ENCODE measurements around the gene CSNK2A2.

The CSNK2A2 gene

DNA sequence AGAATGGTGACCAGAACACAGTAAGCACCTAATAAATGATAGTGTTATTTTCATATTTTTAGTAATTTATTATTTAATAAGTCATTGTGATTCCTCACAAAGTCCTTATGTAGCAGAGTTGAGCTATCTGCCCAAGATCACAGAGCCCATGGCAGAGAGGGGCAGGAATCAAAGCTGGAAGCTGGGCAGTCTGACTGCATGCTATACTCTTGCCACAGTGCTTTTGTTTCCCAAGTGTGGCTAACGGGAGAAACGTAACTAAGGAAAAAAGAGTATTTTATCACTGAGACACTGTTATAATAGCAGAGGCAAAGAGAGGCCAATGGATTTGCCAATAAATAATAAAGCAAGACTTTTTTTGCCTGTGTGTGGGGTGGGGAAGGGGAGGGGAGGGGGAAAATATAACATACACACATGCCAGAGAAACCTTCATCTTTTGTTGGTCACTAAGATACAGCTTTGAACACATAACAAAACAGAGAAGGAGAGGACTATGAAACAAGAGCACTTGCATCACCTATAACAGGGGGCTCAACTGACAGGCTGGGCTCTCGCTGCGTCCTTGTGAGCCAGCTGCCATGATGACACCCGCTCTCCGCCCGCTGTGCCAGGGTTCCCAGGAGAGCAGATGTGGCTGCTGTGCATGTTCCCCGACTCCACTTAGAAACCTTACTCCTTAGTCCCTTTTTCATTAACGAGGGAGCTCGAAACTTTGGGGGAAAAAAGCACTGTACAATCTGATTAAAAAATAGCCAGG is 10.1 kb downstream of the CSNK2A2 start:
- Histone ChIP-seq H3K9me3 (no peaks in the 10 kb centered on the region), H3K27me3 (ENCODE audit: low read depth) (no peaks in the 10 kb centered on the region), H3K4me1 (no peaks in the 10 kb centered on the region), H3K4me3 (no peak overlapping the region), H3K36me3 (replicated peaks) (peaks cover 88% of the 10 kb centered on the region)
- no peak for DNase-seq (ENCODE audit: low spot score in 2 of 2)
- in situ Hi-C loops (cut with MboI; ENCODE audit: low sequenced_read_pairs): no loop called here

DNA sequence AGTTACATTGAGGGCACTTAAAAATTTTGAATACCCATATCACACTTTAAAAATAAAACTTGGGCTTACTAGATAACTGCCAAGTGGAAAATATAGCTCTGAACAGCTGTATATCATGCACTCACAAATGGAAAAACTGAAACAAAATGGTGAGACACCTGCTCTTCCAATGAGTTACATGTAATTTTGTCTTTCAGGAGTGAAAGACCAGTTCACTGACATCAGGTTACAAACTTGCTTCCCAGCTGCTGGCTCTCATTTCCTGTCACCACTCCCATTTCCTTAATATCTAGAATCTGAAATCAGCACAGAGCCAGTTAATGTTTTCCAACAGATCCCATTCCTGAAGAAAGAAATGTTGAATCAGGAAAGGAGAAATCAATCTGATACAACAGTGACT is 10.8 kb downstream of the CSNK2A2 start:
- peaks cover 85% of the 10 kb centered on the region for H3K36me3 ChIP-seq (replicated peaks)

DNA sequence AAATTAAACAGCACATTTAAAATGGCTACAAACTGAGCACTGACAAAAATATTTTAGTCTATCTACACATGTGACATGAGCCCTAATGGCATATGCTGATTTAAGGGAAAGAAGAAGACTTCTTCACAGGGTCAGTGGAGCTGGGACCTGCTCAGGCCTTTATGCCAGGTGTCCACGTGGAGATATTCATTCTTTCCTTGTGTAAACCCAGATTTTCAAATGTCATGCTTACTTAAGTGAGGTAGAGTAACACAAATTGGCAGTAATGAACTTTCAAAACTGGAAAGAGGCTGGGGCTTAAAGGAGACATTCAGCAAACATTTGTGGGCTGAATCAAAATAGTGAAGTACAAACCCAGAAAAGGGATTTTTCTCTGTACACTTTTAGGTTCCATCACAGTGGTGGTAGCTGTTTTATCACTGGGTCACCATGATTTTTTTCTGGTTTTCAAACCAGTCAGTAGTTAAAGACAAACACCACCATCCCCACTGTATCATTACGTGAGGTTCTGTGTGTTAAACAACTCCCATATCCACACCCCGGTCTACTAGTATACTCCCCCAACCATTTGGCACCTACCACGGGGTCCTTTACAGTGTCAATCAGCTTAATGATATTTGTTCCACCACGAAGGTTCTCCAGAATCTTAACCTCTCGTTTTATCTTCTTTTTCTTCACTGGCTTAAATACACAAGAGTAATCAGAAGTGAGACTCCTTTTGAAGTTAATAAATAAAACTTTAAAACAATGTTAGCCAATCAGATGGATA is 11.5 kb downstream of the CSNK2A2 start:
- peaks cover 85% of the 10 kb centered on the region for H3K36me3 ChIP-seq (replicated peaks)
- H3K27me3 ChIP-seq (ENCODE audit: low read depth): no peaks in the 10 kb centered on the region
- in situ Hi-C loops (cut with MboI; ENCODE audit: low sequenced_read_pairs): no loop called here
- no peaks in the 10 kb centered on the region for H3K9me3 ChIP-seq
- no peak overlapping the region for H3K4me3 ChIP-seq
- no peak for DNase-seq (ENCODE audit: low spot score in 2 of 2)
- no peaks in the 10 kb centered on the region for H3K4me1 ChIP-seq

More for the DNA sequence above, 10.8 kb downstream of the CSNK2A2 start:
- H3K27me3 ChIP-seq (ENCODE audit: low read depth): no peaks in the 10 kb centered on the region
- H3K4me3 ChIP-seq: no peak overlapping the region
- H3K4me1 ChIP-seq: no peaks in the 10 kb centered on the region
- H3K9me3 ChIP-seq: no peaks in the 10 kb centered on the region
- in situ Hi-C loops (cut with MboI; ENCODE audit: low sequenced_read_pairs): no loop called here
- no peak for DNase-seq (ENCODE audit: low spot score in 2 of 2)

DNA sequence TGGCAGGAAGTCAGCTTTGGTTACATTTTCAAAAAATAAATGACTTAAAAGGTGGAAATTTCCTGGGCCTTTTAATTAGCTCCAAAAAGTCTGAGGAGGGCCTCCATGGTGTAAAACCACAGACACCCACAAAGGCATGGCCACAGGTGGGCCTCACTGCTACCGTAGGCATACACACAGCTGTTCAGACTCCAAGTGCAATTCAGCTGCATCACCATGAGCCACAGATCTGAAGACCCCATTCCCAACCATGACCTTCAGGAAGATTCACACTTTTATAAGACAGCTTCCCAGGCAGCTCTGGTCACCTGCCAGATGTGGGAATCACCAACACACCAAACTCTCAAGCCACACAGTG is 20.6 kb downstream of the CSNK2A2 start:
- no peak overlapping the region for H3K4me3 ChIP-seq
- in situ Hi-C loops (cut with MboI; ENCODE audit: low sequenced_read_pairs): no loop called here
- H3K9me3 ChIP-seq: no peaks in the 10 kb centered on the region
- DNase-seq (ENCODE audit: low spot score in 2 of 2): no peak
- no peaks in the 10 kb centered on the region for H3K27me3 ChIP-seq (ENCODE audit: low read depth)
- no peaks in the 10 kb centered on the region for H3K4me1 ChIP-seq
- H3K36me3 ChIP-seq (replicated peaks): peaks cover 59% of the 10 kb centered on the region

DNA sequence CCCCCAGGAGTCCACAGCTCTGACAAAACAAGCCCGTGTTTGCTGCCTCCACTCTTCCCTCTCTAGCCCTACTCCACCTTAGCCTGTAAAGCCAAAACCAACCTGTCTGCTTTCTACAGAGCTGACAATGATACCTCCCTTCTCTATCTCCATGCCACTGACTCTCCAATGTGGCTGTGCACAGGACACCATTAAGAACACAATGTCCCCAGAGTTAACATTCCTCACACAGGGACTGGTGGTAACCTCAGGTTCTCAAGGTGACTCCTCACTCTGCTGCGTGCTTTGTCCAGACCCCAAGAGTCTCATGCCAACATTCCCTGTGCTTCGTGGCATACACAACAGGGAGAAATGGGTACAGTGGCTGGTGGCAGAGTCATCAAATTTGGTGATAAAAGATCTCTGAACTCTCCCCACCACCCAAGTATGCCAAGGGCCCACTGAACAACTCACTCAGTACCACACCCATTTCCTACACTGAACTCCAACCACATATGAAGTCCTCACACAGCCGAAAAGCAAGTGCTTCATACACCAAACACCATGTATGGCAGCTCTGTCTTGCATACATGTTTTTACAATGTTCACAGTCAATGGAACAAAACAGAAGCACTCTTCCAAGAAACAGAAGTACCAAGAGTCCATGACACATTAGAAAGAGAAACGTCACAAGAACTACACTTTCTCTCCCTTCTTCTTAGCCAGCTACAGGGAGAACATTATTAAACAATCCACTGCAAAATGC is 21.1 kb downstream of the CSNK2A2 start:
- DNase-seq (ENCODE audit: low spot score in 2 of 2): no peak
- Histone ChIP-seq H3K4me3 (no peak overlapping the region), H3K4me1 (no peaks in the 10 kb centered on the region), H3K27me3 (ENCODE audit: low read depth) (no peaks in the 10 kb centered on the region), H3K9me3 (no peaks in the 10 kb centered on the region), H3K36me3 (replicated peaks) (peaks cover 56% of the 10 kb centered on the region)
- in situ Hi-C loops (cut with MboI; ENCODE audit: low sequenced_read_pairs): no loop called here

DNA sequence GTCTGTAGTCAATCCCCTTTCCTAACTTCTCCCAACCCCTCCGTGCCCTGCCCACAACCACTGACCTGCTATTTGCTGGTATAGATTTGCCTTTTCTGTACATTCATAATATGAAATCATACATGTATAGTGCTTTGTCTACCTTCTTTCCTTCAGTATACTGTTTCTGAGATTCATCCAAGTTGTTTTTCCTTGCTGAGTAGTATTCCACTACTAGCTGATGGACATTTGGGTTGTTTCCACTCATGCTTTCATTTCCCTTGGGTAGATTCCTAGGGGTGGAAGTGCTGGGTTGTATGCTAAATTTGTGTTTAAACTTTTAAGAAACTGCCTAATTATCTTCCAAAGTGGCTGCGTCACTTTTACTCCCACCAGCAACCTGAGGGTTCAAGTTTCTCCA is 27.7 kb downstream of the CSNK2A2 start:
- Histone ChIP-seq H3K4me1 (no peaks in the 10 kb centered on the region), H3K4me3 (no peak overlapping the region), H3K27me3 (ENCODE audit: low read depth) (no peaks in the 10 kb centered on the region), H3K9me3 (no peaks in the 10 kb centered on the region), H3K36me3 (replicated peaks) (peaks cover 59% of the 10 kb centered on the region)
- no peak for DNase-seq (ENCODE audit: low spot score in 2 of 2)
- in situ Hi-C loops (cut with MboI; ENCODE audit: low sequenced_read_pairs): no loop called here

DNA sequence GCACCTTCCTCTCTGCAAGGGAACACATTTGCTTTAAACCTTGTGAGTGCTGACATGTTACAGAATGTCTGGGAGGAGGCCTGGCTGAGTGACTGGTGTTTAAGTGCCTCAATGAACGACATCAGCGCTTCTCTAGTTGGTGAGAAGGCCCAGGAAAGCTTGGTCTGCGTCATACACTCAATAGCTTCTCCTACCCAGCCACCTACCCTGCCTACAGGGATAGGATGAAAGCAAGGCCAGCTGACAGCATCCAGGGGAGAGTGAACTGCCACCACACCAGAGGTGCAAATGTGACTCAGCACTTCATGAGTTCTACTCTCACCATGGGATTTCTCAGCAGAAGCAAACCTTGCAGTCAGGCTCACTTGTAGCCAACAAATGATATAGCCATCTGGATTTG is 37.1 kb downstream of the CSNK2A2 start:
- Histone ChIP-seq H3K27me3 (ENCODE audit: low read depth) (no peaks in the 10 kb centered on the region), H3K36me3 (replicated peaks) (peaks cover 56% of the 10 kb centered on the region)

DNA sequence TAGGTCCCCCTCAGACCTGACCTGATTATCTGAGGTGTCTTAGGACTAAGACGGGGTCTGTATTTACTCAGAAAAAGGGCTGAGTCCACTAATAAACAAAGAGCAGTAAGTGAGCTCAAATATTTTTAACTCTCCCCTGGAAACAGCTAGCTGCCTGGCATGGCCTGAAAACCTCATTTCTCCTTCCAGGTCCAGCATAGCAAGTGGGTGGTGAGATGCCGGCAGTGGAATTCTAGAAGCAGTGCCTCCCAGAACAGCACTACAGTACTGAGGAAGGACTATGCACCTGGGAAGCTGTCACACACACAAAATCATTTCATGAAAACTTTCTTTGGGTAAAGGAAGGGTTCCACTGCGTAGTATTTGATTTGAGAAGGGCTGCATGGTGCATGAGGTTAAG is 39.2 kb downstream of the CSNK2A2 start:
- Histone ChIP-seq H3K36me3 (replicated peaks) (peaks cover 35% of the 10 kb centered on the region), H3K4me3 (no peak overlapping the region), H3K27me3 (ENCODE audit: low read depth) (no peaks in the 10 kb centered on the region), H3K4me1 (no peaks in the 10 kb centered on the region), H3K9me3 (no peaks in the 10 kb centered on the region)
- in situ Hi-C loops (cut with MboI; ENCODE audit: low sequenced_read_pairs): no loop called here
- no peak for DNase-seq (ENCODE audit: low spot score in 2 of 2)

More for the DNA sequence above, 37.1 kb downstream of the CSNK2A2 start:
- H3K4me3 ChIP-seq: no peak overlapping the region
- no peak for DNase-seq (ENCODE audit: low spot score in 2 of 2)
- H3K9me3 ChIP-seq: no peaks in the 10 kb centered on the region
- in situ Hi-C loops (cut with MboI; ENCODE audit: low sequenced_read_pairs): no loop called here
- no peaks in the 10 kb centered on the region for H3K4me1 ChIP-seq

DNA sequence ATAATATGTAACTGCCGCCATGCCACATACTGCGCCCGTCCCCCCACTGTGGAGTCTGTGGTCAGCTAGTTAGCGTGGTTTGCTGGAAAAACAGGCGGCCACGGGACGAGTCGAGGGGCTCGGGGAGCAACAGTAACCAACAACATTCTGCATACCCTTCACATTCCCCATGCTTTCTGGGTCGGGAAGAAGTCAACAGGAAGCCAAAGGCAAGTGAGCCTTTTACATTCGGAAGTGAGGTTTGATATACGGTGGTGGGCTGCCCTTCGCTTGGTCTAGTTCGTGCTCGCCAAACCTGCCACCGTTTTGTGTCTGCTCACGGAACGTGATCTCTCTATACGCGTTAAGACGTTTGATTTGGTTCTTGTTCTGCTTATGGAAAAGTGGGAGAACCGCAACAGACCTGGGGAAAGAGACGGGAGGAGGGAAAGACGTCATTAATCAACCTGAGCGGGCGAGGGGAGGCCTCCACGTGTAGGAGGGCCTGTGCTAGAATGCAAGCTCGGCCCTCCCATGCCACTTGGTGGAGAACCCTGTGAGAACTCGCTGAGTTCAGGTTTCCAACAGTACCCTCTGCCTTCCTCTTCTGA is 39.9 kb downstream of the CSNK2A2 start:
- in situ Hi-C loops (cut with MboI; ENCODE audit: low sequenced_read_pairs): no loop called here
- no peak for DNase-seq (ENCODE audit: low spot score in 2 of 2)
- Histone ChIP-seq H3K36me3 (replicated peaks) (peaks cover 29% of the 10 kb centered on the region), H3K4me3 (no peak overlapping the region), H3K9me3 (no peaks in the 10 kb centered on the region), H3K27me3 (ENCODE audit: low read depth) (no peaks in the 10 kb centered on the region), H3K4me1 (no peaks in the 10 kb centered on the region)

DNA sequence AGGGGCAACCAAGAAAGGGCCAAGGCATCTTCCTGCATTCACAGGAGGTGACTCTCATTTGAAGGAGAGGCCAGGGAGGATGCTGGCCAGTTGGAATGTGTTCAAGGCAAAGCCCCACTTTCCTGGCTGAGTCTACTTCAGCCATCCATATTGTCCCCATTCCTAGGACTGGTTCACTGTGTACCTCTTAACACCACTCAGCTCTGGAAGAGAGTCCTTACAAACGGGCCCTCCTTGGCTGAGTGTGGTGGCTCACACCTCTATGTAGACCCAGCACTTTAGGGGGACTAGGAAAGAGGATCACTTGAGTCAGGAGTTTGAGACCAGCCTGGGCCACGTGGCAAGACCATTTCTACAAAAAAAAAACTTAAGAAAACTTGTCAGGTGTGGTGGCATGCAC is 40.7 kb downstream of the CSNK2A2 start:
- Histone ChIP-seq H3K4me3 (no peak overlapping the region), H3K9me3 (no peaks in the 10 kb centered on the region), H3K4me1 (no peaks in the 10 kb centered on the region), H3K27me3 (ENCODE audit: low read depth) (no peaks in the 10 kb centered on the region), H3K36me3 (replicated peaks) (peaks cover 22% of the 10 kb centered on the region)
- in situ Hi-C loops (cut with MboI; ENCODE audit: low sequenced_read_pairs): no loop called here
- DNase-seq (ENCODE audit: low spot score in 2 of 2): no peak

DNA sequence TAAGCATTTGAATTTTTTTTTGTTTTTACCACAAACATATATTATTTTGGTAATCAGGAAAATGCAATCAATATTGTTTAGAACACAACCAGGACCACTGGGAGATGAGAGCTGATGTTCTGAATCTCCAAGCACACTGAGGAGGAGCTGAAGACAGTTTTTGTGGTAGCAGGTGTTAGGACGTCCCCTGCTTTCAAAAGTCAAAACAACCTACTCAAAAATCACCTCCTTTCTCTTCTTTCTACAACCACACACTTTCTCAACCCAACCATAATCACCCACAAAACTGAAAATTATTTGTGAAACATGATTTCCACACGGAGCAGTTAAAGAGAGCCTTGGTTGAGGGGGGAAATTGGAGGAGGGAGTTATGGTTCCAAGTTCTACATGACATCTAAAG is 42.1 kb downstream of the CSNK2A2 start:
- in situ Hi-C loops (cut with MboI; ENCODE audit: low sequenced_read_pairs): no loop called here
- DNase-seq (ENCODE audit: low spot score in 2 of 2): no peak
- H3K4me1 ChIP-seq: no peaks in the 10 kb centered on the region

DNA sequence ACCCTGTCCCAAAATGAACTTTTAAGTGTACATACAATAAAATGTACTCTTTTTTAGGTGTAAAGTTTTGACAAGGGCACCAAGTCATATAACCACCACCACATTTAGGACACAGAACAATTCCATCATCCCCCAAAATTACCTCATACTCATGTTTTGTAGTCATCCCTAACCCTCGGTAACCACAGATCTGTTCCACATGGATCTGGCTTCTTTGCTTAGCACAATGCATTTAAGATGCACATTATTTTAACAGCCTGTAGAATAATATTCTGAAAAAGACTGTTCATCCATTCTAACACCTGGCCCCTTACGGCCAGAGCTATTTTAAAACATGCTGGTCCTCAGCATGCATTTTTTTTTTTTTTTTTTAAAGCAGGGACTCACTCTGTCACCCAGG is 43.6 kb downstream of the CSNK2A2 start:
- no peak for DNase-seq (ENCODE audit: low spot score in 2 of 2)
- Histone ChIP-seq H3K27me3 (ENCODE audit: low read depth) (no peaks in the 10 kb centered on the region), H3K36me3 (replicated peaks) (peaks cover 1% of the 10 kb centered on the region), H3K4me1 (no peaks in the 10 kb centered on the region), H3K9me3 (no peaks in the 10 kb centered on the region), H3K4me3 (no peak overlapping the region)
- in situ Hi-C loops (cut with MboI; ENCODE audit: low sequenced_read_pairs): no loop called here

More for the DNA sequence above, 42.1 kb downstream of the CSNK2A2 start:
- no peaks in the 10 kb centered on the region for H3K9me3 ChIP-seq
- peaks cover 11% of the 10 kb centered on the region for H3K36me3 ChIP-seq (replicated peaks)
- H3K4me3 ChIP-seq: no peak overlapping the region
- H3K27me3 ChIP-seq (ENCODE audit: low read depth): no peaks in the 10 kb centered on the region

DNA sequence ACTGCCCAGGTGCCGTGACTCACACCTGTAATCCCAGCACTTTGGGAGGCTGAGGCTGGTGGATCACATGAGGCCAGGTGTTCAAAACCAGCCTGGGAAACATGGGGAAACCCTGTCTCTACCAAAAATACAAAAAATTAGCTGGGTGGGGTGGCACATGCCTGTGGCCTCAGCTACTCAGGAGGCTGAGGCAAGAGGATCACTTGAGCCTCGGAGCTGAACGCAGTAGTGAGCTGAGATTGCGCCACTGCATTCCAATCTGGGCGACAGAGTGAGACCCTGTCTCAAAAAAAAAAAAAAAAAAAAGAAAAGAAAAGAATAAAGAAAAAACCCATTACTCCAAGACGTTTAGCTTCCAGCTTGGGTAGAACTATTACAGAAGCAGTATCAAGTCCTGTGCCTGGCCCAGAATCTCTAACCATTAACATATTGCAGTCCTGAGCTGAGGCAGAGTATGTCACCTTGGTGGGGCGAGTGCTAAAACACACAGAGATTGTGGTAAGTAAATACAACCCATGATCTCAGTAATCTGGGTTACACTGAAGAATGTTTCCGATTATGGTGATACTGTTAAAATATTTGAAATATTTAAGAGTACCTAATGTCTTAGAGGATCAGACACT is 45.5 kb downstream of the CSNK2A2 start:
- Histone ChIP-seq H3K27me3 (ENCODE audit: low read depth) (no peaks in the 10 kb centered on the region), H3K4me3 (no peak overlapping the region), H3K9me3 (no peaks in the 10 kb centered on the region), H3K36me3 (replicated peaks) (no peaks in the 10 kb centered on the region), H3K4me1 (no peaks in the 10 kb centered on the region)
- in situ Hi-C loops (cut with MboI; ENCODE audit: low sequenced_read_pairs): no loop called here
- DNase-seq (ENCODE audit: low spot score in 2 of 2): no peak

Measured in HAP-1 (cell line).